GM18505 (cell line): ENCODE data around the gene PRRC2B.
A peak's percentile ranks its signal among the peaks of the same experiment; 100 is the strongest.
"Not testable (repeated sequence)": the region's sequence is repeated elsewhere in the genome, so short reads cannot be mapped to it uniquely, and the experiment has no call there.

Experiments used
- ATAC-seq: cut with Tn5 transposase; IDR thresholded peaks from one replicate; pipeline ENCODE4 v1.9.1; 2021; ENCODE audit not compliant: unreplicated experiment
- POLR2A ChIP-seq: IDR thresholded peaks from 4 replicates; pipeline ENCODE4 v1.6.1; 2011; ENCODE audit warnings: borderline replicate concordance; ENCODE audit not compliant: insufficient read depth, insufficient read length; ENCODE audit errors: extremely low read depth

The PRRC2B gene

DNA sequence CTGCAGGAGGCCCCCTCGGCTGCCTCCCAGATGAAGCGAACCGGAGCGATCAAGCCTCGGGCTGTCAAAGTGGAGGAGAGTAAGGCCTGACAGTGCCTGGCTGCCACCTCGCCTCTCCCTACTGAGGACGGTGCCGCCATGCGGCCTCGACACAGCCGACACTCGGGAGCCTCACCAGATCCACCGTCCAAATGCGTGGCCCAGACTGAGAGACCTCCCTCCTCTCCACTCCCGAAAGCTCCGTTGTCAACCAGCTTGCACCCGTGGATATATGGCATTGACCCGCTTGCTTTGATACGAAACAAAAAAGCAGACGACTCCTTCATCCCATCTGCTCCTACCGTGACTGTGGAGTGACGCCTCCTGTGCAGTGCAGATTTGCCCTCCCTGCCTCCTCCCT, 101.9 kb downstream of the PRRC2B start:
- ATAC-seq, result no peak

DNA sequence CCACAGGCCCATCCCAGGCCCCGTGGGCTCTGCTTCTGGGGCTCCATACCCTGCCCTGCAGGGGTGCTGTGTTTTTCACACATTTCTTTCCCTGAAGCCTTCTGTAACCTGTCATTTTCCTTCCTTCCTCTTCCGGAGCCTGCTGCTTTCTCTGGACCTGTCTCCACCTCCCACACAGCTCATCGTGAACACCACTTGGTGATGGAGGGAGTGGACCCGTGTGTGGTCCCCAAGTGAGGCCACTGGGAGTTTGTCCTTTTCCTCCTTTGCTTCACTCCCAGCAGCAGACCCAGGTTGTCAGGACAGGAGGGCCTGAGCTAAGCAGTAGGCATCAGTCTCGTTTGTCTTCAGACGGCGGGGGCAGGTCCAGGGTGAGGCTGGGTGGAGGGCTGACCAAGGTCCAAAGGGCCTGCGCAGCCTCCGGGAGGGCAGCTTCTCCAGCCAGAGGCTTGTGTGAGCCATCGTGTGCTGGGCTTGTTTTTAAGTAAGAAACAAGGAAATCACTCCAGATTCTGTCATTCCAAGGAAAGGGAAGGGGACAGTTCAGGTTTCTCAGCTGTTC, 103.0 kb downstream of the PRRC2B start:
- no peak for TF ChIP-seq POLR2A
- ATAC-seq, result no peak

More for the DNA sequence above, 101.9 kb downstream of the PRRC2B start:
- peak; percentile 12 for TF ChIP-seq POLR2A

DNA sequence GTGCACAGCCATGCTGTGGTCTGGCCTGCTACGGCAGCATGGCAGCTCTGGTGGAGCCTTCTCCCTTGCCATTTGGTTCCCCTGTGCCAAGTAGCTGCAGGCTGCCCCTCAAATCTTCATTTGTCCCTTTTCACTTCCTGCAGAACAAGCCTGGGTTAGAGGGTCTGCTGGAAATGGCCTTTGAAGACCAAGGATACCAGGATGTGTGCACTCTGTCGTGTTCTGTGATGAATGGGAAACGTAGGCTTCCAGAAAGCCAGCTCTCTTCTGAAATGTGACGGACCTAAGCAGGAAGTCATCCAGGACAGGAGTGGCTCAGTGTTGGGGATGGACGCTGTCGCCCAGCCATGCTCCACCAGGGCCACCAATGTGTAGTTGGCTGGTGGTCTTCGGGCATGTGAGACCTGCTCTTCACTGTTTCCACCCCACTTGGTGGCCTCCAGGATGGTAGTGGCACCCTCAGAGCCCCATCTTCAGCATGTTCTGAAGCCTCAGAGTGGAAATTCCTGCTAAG, 105.4 kb downstream of the PRRC2B start:
- no peak for TF ChIP-seq POLR2A
- no peak for ATAC-seq

DNA sequence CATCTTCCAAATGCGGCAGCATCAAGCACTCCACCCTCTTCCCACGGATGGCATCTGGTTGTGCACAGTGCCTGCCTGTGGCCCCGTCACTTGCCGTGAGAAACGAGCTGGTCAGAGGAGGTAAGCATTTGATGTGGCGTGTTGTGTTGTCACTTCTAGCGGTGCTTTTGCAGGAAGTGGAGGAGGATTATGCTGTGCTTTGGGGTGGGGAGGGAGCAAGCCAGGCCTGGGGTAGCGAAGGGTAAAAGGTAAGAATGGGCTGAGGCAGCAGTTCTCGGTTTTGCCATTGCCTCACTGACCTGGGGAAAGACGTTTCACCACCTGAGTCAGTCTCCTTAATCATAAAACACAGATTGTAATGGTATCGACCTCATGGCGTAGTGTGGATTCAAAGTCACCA, 106.5 kb downstream of the PRRC2B start:
- no peak for ATAC-seq
- no peak for TF ChIP-seq POLR2A

DNA sequence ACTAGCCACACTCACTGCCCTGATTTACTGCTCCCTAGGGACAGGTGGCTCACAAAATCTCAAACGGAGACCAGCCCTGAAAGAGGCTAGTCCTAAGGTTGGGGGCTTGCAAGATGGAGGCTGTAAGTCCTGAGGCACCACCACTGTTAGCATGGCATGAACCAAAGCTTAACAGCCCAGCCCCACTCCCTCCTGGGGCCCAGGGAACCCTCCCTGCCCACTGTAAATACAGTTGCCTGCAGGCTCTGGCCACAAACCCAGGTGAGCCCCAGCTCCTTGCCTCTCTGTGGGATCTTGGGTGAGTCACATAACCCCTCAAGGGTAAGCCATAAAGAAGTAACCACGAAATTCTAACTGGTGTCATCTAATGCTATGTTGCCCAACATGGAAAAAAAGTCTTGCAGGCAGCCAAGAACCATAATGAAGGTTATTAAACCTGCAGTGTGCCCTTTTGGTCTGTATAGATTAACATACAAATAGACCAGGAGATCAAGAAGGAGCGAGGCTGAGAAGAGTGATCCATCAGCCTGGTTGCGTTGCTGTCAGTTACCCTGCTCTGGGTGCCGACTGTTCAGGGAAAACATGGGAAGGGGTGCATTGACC, 107.2 kb downstream of the PRRC2B start:
- TF ChIP-seq POLR2A, result no peak
- ATAC-seq, result no peak

DNA sequence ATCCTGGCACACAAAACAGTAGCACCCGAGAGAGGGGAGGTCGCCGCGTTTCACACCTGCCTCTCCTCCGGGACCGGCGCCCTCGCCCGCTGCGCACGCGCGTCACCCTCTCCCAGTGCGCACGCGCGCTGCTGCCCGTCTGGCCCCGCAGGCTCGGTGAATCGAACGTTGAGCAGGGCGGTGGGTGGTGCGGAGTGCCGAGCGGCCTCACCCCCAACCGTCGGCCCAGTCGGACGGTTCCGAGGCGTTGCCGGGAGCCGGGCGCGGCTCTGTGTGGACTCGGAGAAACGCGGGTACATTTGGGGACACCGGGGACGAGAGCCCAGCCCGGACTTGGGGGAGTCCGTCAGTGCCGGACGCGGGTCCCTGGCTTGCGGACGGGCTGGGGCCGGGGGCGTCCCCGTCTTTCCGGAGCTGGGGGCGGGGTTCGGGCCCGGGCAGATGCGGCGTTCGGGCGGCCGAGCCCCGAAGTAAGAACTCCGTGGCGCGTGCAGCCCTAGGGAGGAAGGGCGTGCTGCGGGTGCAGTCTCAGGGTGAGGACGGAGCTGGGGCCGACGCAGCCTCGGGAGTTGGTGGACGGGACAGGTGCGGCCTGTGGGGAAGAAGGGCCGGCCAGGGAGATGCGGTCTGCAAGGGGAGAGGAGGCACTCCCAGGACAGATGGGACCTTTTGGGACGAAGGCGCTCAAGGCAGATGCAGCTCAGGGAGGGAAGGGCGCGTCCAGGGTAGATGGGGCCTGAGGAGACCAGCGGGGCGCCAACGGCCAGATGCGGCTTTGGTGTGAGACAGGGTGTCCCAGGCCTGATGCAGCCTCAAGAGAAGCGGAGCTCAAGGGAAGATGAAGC, 109.1 kb downstream of the PRRC2B start, which contains the start of gene POMT1:
POMT1 (plus strand) TSS at position 138 of the 845 bp plus-strand sequence. CDS start 1,301 bp downstream, outside the sequence.
- ATAC-seq, result peak; percentile 75
- peak; percentile 67 for TF ChIP-seq POLR2A

DNA sequence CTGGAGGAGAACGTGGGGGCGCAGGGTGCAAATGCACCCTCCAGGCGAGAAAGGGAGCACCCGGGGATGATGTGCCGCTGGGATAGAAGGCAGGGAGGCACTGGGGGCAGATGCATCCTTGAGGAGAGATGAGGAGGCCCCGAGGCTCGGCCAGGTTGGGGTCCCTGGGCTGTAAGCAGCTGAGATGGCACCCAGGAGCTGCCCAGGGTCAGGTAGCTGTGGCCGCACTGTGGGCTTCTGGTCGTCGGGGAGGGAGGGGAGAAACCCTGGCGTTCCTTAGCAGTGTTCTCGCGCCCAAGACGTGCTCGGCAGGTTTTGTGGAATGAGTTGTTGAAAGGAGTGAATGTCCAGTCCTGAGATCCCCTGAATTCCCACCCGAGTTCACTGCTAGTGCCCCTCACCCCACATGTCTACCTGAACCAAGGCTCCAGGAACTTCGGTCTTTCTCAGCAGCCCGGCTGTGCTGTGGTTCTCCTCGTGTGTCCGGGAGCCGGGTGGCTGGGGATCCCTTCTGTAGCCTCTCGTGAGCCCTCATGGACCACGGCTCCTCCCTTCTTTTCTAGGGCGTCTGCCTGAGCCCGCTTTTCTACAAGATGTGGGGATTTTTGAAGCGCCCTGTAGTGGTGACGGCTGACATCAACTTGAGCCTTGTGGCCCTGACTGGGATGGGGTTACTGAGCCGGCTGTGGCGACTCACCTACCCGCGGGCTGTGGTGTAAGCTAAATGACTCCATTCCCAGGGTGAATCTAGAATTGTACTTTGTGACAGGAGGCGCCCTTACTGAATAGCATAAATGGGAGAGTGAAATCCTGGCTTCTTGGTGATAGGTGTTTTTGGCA, 110.0 kb downstream of the PRRC2B start:
- no peak for TF ChIP-seq POLR2A
- no peak for ATAC-seq

DNA sequence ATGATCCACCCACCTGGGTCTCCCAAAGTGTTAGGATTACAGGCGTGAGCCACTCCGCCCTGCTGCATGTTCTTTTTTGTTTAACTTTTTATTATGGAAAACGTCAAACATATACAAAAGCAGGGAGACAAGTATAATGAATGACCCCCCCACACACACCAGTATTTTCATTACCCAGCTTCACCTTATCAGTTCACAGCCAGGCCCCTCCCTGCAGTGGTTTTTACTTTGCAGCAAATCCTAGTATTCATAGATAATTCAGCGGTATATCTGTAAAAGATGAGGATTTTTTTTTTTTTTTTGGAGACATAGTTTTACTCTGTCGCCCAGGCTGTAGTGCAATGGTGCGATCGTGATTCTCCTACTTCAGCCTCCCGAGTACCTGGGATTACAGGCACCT, 111.1 kb downstream of the PRRC2B start:
- no peak for ATAC-seq
- no peak for TF ChIP-seq POLR2A

DNA sequence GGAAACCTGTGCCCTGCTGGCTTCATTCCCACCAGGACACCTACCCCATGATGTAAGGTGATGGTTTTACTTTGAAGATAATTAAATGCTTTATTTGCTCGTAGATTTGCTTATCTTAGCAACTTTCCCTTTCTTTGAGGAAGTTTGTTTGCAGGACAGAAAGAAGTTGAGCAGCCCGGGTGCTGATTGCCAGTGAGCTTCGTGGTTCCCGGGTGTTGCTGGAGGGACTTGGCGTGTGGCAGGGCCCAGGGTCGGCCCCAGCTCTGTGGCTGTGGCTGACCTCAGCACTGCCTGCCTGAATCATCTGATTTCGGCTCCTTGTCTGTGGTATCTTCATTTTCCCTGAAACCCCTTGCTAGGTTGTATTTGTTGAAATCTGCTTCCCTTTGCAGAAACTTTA, 117.5 kb downstream of the PRRC2B start:
- TF ChIP-seq POLR2A, result no peak
- ATAC-seq, result no peak

DNA sequence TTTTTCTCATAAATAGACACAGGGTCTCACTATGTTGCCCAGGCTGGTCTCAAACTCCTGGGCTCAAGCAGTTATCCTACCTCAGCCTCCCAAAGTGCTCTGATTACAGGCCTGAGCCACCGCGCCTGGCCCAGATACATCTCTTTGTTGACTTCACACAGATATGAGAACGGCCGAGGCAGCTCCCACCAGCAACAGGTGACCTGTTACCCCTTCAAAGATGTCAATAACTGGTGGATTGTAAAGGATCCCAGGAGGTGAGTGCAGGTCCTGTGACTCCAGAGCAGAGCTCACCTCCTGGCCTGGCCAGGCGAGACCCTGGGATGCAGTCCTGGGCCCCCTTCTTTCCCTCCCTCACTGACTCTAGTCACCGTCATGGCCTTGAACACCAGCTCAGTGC, 118.0 kb downstream of the PRRC2B start:
- no peak for ATAC-seq
- no peak for TF ChIP-seq POLR2A

DNA sequence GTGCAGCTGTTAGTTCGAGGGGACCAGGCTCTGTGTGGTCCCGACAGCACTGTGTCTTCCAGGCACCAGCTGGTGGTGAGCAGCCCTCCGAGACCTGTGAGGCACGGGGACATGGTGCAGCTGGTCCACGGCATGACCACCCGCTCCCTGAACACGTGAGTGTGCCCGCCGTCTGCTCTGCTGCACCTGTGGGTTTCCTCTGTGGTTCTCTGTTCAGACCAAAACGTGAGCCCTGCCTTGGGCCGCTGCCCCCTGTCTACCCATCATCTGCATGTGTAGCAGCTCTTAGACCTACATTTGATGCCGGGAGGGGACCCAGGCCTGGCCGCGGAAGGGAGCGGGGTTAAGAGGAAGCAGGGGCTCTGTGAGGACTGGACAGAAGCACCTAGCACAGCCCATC, 119.3 kb downstream of the PRRC2B start:
- no peak for TF ChIP-seq POLR2A
- ATAC-seq, result no peak

DNA sequence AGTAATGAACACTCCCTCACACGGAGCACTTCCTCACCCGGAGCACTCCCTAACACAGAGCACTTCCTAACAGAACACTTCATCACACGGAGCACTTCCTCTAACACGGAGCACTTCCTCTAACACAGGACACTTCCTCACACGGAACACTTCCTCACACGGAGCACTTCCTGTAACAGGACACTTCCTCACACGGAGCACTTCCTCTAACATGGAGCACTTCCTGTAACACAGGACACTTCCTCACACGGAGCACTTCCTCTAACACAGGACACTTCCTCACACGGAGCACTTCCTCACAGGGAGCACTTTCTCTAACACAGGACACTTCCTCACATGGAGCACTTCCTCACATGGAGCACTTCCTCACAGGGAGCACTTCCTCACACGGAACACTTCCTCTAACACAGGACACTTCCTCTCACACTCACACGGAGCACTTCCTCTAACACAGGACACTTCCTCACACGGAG, 121.7 kb downstream of the PRRC2B start:
- ATAC-seq, result not testable (repeated sequence)

DNA sequence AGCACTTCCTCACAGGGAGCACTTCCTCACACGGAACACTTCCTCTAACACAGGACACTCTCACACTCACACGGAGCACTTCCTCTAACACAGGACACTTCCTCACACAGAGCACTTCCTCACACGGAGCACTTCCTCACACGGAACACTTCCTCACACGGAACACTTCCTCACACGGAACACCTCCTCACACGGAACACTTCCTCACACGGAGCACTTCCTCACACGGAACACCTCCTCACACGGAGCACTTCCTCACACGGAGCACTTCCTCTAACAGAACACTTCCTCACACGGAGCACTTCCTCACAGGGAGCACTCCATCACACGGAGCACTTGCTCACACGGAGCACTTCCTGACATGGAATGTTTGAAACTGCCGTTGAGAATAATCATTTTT, 122.2 kb downstream of the PRRC2B start:
- no peak for ATAC-seq
- TF ChIP-seq POLR2A, result no peak
